Activated naive CD4-positive, alpha-beta T cell treated with anti-CD3 and anti-CD28 coated beads, Interleukin-2, amount 10 ng/mL, durations not matched to agents 7 days and 5 days (primary cell): ENCODE results near the gene CLK2.
"Not testable (repeated sequence)": the region's sequence is repeated elsewhere in the genome, so short reads cannot be mapped to it uniquely, and the experiment has no call there.

Source experiments
- CTCF ChIA-PET: fragments of 350-600 bp; sonication (Branson Sonifier 250); formaldehyde crosslinking; loops from one replicate; lab custom pipeline; 2021; ENCODE audit warnings: antibody characterized with exemption; lab: Charles Lee
- DNase-seq: peaks from one replicate; pipeline ENCODE4 v3.0.0-alpha.2; 2020
- H3K27ac Mint-ChIP-seq: one replicate; pipeline ENCODE4 v1.8.0; 2021; ENCODE audit warnings: mild to moderate bottlenecking, moderate library complexity, mixed read lengths
- H3K27me3 Mint-ChIP-seq: one replicate; pipeline ENCODE4 v1.8.0; 2021; ENCODE audit warnings: mild to moderate bottlenecking, mixed read lengths
- H3K36me3 Mint-ChIP-seq: one replicate; pipeline ENCODE4 v1.8.0; 2021; ENCODE audit warnings: mixed read lengths
- H3K4me1 Mint-ChIP-seq: one replicate; pipeline ENCODE4 v1.8.0; 2021; ENCODE audit warnings: mixed read lengths
- H3K4me3 Mint-ChIP-seq: one replicate; pipeline ENCODE4 v1.8.0; 2021; ENCODE audit warnings: mild to moderate bottlenecking, moderate library complexity, mixed read lengths
- H3K9me3 Mint-ChIP-seq: one replicate; pipeline ENCODE4 v1.8.0; 2021; ENCODE audit warnings: mixed read lengths

CLK2 gene

DNA sequence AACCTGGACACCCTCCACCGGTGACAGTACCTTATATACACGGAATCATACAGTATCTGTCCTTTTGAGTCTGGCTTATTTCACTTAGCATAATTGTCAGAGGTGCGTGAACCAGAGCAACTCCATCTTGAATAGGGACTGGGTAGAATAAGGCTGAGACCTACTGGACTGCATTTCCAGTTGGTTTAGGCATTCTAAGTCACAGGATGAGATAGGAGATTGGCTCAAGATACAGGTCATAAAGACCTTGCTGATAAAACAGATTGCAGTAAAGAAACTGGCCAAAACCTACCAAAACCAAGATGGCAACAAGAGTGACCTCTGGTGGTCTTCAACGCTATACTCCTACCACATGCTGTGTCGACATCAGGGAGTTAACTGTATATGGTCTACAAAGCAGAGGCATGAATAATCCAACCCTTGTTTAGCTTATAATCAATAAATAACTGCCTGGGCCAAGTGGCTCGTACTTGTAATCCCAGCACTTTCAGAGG lies 34.0 kb upstream of the CLK2 start:
- Mint-ChIP-seq H3K4me1 (peaks cover 37% of the 10 kb centered on the region), H3K4me3 (peak overlapping the region; percentile 91), H3K36me3 (peaks cover 28% of the 10 kb centered on the region), H3K27ac (peak overlapping the region; percentile 95), H3K9me3 (no peaks in the 10 kb centered on the region), H3K27me3 (peaks cover 13% of the 10 kb centered on the region)
- CTCF ChIA-PET: interaction anchor here (0.6 to 4.7 kb wide), 5 partner anchors 15 to 1353 kb away, joined by 3 to 39 read pairs (median 3); no protein-coding TSS in a partner anchor
- no peak for DNase-seq

DNA sequence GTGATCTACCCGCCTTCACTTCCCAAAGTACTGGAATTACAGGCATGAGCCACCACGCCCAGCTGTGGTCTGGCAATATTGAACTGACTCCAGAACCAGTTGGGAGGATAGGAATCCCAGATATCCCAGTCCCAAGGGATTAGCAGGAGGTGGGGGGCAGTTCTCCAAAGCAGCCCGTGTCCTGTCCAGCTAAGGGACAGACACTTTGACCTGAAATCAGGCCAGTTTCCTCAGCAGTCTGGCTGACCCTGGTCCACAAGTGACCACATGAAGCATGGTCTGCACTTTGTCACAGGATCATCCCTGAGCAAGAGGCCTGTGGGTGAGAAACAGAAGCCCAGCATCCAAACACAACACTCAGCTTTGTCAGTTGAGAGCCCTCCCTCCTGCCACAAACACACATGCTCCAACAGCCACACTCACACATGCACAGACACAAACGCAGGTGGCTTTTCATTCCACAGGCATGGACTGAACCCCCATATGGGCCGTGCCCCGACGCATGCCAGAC lies 32.6 kb upstream of the CLK2 start:
- Mint-ChIP-seq H3K4me3 (peak overlapping the region; percentile 14), H3K27me3 (peaks cover 17% of the 10 kb centered on the region), H3K27ac (peak overlapping the region; percentile 34), H3K36me3 (peaks cover 17% of the 10 kb centered on the region), H3K4me1 (peaks cover 25% of the 10 kb centered on the region), H3K9me3 (no peaks in the 10 kb centered on the region)
- DNase-seq: no peak
- CTCF ChIA-PET: interaction anchor here (4.7 kb wide), 1 partner anchor 56 kb away, joined by 39 read pairs; no protein-coding TSS in a partner anchor

DNA sequence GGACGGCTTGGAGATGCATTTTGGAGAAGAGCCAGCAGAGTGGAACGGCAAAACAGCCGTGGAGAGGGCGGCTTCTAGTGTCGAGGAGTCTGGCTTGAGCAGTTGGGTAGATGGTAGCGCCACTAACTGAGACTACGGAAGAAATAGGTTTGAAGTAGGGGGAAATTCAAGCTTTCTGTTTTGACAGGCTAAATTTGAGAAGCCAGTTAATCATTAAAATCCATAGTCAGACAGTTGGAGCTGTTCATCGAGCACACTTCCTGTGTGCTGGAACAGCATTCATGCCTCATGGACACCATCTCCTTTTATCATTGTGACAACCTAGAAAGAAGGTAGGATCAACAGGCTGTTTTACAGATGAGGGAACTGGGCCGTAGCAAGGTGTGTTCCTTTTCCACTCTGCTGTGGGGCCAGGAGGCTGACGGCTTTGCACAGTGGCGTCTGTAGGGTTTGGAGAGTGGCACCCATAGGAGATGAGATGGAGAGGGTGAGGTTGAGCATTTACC lies 31.3 kb upstream of the CLK2 start:
- no peak for DNase-seq

GRCh38 chr1:155301342-155301841 lies 28.1 kb upstream of the CLK2 start, which contains the start of gene PKLR:
Gene PKLR, minus strand, starts transcription at chr1:155301438. Its CDS starts 43 bp downstream, at chr1:155301395.
- DNase-seq: no peak
- peaks cover 48% of the 10 kb centered on the region for H3K27me3 Mint-ChIP-seq
- H3K9me3 Mint-ChIP-seq: no peaks in the 10 kb centered on the region
- H3K27ac Mint-ChIP-seq: no peak within 1 kb of the TSS
- no peaks in the 10 kb centered on the region for H3K36me3 Mint-ChIP-seq
- no peak within 1 kb of the TSS for H3K4me3 Mint-ChIP-seq
- H3K4me1 Mint-ChIP-seq: peaks cover 2% of the 10 kb centered on the region
- CTCF ChIA-PET: no interaction called here

More for the DNA sequence above, 31.3 kb upstream of the CLK2 start:
- H3K9me3 Mint-ChIP-seq: no peaks in the 10 kb centered on the region
- CTCF ChIA-PET: interaction anchor here (4.7 kb wide), 1 partner anchor 55 kb away, joined by 39 read pairs; no protein-coding TSS in a partner anchor
- H3K4me3 Mint-ChIP-seq: no peak overlapping the region
- peaks cover 5% of the 10 kb centered on the region for H3K36me3 Mint-ChIP-seq
- peaks cover 22% of the 10 kb centered on the region for H3K27me3 Mint-ChIP-seq
- H3K4me1 Mint-ChIP-seq: peaks cover 14% of the 10 kb centered on the region
- no peak overlapping the region for H3K27ac Mint-ChIP-seq

DNA sequence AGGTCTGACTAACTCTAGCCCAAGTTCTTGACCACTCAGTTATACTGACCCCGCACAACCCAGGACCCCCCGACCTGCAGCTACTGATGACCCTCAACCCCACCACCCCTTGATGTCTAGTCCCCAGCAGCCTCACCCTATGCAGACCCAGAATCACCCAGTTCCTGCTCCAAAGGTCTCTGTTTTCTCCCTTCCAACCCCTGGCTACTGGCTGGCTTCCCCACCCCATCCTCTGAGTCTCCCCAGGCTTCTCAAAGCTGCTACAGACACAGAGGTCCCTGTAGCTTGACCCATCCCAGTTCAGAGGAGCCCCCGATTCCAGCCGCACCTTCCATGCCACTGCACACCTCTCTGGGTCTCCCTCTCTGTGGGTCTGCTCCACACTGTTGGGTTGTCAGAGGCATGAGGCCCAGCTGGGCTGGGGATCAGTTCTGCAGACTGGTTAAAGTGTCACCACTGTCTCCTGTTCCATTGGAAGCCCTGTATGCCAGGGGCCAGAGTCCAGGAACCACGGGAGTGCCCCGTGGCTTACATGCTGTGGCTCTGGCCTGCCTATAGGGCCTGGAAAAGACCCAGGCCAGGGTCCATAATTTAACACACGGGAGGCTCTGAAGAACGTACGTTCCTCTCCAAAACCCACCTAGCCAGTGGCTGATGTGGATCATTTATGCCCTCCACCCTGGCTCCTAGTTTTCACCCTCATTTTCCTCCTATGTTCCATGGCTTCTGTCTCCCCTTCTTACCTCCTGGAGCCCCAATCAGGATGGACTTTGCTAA lies 27.4 kb upstream of the CLK2 start:
- Mint-ChIP-seq H3K4me3 (no peak overlapping the region), H3K4me1 (peaks cover 5% of the 10 kb centered on the region), H3K27ac (no peak overlapping the region), H3K27me3 (peaks cover 55% of the 10 kb centered on the region), H3K9me3 (no peaks in the 10 kb centered on the region), H3K36me3 (no peaks in the 10 kb centered on the region)
- DNase-seq: no peak
- CTCF ChIA-PET: no interaction called here

GRCh38 chr1:155300024-155300423 lies 26.7 kb upstream of the CLK2 start:
- Mint-ChIP-seq H3K36me3 (no peaks in the 10 kb centered on the region), H3K4me1 (peaks cover 8% of the 10 kb centered on the region), H3K27me3 (peaks cover 57% of the 10 kb centered on the region), H3K27ac (no peak overlapping the region), H3K9me3 (no peaks in the 10 kb centered on the region), H3K4me3 (no peak overlapping the region)
- CTCF ChIA-PET: interaction anchor here (1.1 kb wide), 1 partner anchor 50 kb away, joined by 3 read pairs; no protein-coding TSS in a partner anchor
- DNase-seq: no peak

GRCh38 chr1:155297384-155297783 lies 24.1 kb upstream of the CLK2 start:
- DNase-seq: no peak
- Mint-ChIP-seq H3K9me3 (no peaks in the 10 kb centered on the region), H3K27ac (no peak overlapping the region), H3K36me3 (no peaks in the 10 kb centered on the region), H3K4me3 (no peak overlapping the region), H3K4me1 (peaks cover 13% of the 10 kb centered on the region), H3K27me3 (peaks cover 75% of the 10 kb centered on the region)
- CTCF ChIA-PET: no interaction called here

GRCh38 chr1:155296661-155297060 lies 23.4 kb upstream of the CLK2 start:
- CTCF ChIA-PET: no interaction called here
- H3K36me3 Mint-ChIP-seq: no peaks in the 10 kb centered on the region
- no peak for DNase-seq
- H3K4me1 Mint-ChIP-seq: peaks cover 13% of the 10 kb centered on the region
- no peaks in the 10 kb centered on the region for H3K9me3 Mint-ChIP-seq
- H3K4me3 Mint-ChIP-seq: no peak overlapping the region
- H3K27ac Mint-ChIP-seq: no peak overlapping the region
- peaks cover 83% of the 10 kb centered on the region for H3K27me3 Mint-ChIP-seq

DNA sequence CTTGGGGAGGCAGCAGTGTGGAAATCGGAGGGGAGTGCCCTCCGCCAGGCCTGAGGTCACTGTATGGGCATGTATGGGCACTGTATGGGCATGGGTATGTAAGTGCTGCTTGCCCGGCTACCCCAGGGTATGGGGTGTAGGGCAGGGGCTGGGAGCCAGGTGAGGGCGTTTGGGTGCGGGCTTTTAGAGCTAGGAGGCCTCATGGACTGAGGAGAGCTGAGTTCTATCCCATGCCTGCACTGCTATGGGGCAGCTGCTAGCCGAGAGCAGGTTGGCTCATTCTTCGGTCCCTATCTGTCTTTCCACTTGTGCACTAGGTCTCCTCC lies 22.6 kb upstream of the CLK2 start:
- Mint-ChIP-seq H3K36me3 (no peaks in the 10 kb centered on the region), H3K9me3 (no peaks in the 10 kb centered on the region), H3K27me3 (peaks cover 84% of the 10 kb centered on the region), H3K27ac (no peak overlapping the region), H3K4me3 (no peak overlapping the region), H3K4me1 (peaks cover 13% of the 10 kb centered on the region)
- CTCF ChIA-PET: no interaction called here
- no peak for DNase-seq

- DNase-seq: no peak
- no peak overlapping the region for H3K4me3 Mint-ChIP-seq
- no peak overlapping the region for H3K27ac Mint-ChIP-seq
- peaks cover 82% of the 10 kb centered on the region for H3K27me3 Mint-ChIP-seq
- no peaks in the 10 kb centered on the region for H3K9me3 Mint-ChIP-seq
- no peaks in the 10 kb centered on the region for H3K36me3 Mint-ChIP-seq
- H3K4me1 Mint-ChIP-seq: peaks cover 13% of the 10 kb centered on the region
- CTCF ChIA-PET: no interaction called here
Observed at GRCh38 chr1:155295183-155295941, 22.1 kb upstream of the CLK2 start.

GRCh38 chr1:155294520-155295182 lies 21.3 kb upstream of the CLK2 start:
- H3K27ac Mint-ChIP-seq: no peak overlapping the region
- H3K4me3 Mint-ChIP-seq: no peak overlapping the region
- no peaks in the 10 kb centered on the region for H3K9me3 Mint-ChIP-seq
- CTCF ChIA-PET: no interaction called here
- DNase-seq: no peak
- H3K27me3 Mint-ChIP-seq: peaks cover 87% of the 10 kb centered on the region
- H3K4me1 Mint-ChIP-seq: peaks cover 13% of the 10 kb centered on the region
- no peaks in the 10 kb centered on the region for H3K36me3 Mint-ChIP-seq

DNA sequence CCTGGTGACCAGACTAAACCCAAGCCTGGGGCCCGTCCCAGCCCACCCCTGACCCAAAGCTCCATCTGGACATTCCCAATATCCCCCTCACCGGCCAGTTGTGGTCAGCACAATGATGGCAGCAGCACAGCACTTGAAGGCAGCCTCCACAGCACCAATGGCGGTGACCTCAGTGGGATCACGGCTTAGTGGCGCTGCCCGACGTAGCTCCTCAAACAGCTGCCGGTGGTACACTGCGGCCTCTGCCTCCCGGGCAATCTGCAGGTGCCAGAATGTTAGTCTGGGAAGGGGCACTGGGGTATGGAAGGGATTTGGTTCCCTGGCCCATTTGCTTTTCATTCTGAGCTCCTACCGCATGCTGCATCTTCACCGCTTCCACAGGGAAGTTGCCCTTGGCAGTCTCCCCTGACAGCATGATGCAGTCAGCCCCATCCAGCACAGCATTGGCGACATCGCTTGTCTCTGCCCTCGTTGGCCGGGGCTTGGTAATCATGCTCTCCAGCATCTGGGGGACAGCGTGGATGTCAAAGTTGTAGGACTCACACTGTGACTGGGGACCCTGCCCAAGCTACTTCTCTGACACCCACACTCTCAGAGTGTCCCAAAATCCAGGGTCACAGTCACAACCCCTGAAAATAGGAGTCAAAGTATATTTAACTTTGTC lies 19.9 kb upstream of the CLK2 start:
- Mint-ChIP-seq H3K9me3 (no peaks in the 10 kb centered on the region), H3K4me3 (no peak overlapping the region), H3K27me3 (peaks cover 83% of the 10 kb centered on the region), H3K4me1 (peaks cover 13% of the 10 kb centered on the region), H3K36me3 (no peaks in the 10 kb centered on the region), H3K27ac (no peak overlapping the region)
- CTCF ChIA-PET: interaction anchor here (1.0 to 1.1 kb wide), 2 partner anchors 11 to 15 kb away, joined by 3 read pairs; partner anchors contain the start of gene FDPS
- no peak for DNase-seq

GRCh38 chr1:155291006-155291405 lies 17.7 kb upstream of the CLK2 start:
- H3K4me1 Mint-ChIP-seq: peaks cover 10% of the 10 kb centered on the region
- H3K9me3 Mint-ChIP-seq, H3K27ac Mint-ChIP-seq, H3K36me3 Mint-ChIP-seq, DNase-seq, H3K4me3 Mint-ChIP-seq, CTCF ChIA-PET: not testable (repeated sequence)
- peaks cover 61% of the 10 kb centered on the region for H3K27me3 Mint-ChIP-seq
